PC-9 (cell line): Measurements from ENCODE around the gene WSCD2. TPM values are rescaled to one million over a fixed set of nuclear protein-coding genes. Genes with fewer than 3 reads are reported as not detected.

ENCODE experiments used
- BruUV-seq: library from RNA; stranded (reverse); fragments of 400-500 nt; replicated peaks from 2 replicates; lab custom pipeline; 2021; lab: Mats Ljungman, UMichigan
- CTCF ChIA-PET: fragments of 300-600 bp; sonication (Branson Sonifier 250); formaldehyde crosslinking; loops from one replicate; lab custom pipeline; 2022; ENCODE audit warnings: antibody characterized with exemption; lab: Charles Lee
- POLR2A ChIA-PET: fragments of 300-600 bp; sonication (Branson Sonifier 250); formaldehyde crosslinking; loops from one replicate; lab custom pipeline; 2022; ENCODE audit warnings: antibody characterized with exemption; ENCODE audit not compliant: unreplicated experiment; lab: Charles Lee
- DNase-seq, 2 experiments: peaks; one replicate each; pipeline versions ENCODE4 v3.0.0 to v3.0.0-alpha.2; 2015 to 2022; ENCODE audit warnings: mixed read lengths in 1 of 2
- H2AFZ ChIP-seq: fragments of 200-600 bp; sonication (generic); 2 replicates; pipeline ENCODE4 v1.8.1; 2017; ENCODE audit warnings: antibody characterized with exemption
- H3F3A ChIP-seq: fragments of 200-600 bp; sonication (generic); 2 replicates; pipeline ENCODE4 v1.8.1; 2017; ENCODE audit warnings: antibody characterized with exemption, mild to moderate bottlenecking, low read depth; ENCODE audit not compliant: insufficient read depth
- H3K27ac ChIP-seq: fragments of 200-600 bp; sonication (generic); 2 replicates; pipeline ENCODE4 v1.6.1; 2016; ENCODE audit warnings: mixed run types
- H3K27me3 ChIP-seq: fragments of 200-600 bp; sonication (generic); 2 replicates; pipeline ENCODE4 v1.6.1; 2016; ENCODE audit warnings: low read depth, mixed run types; ENCODE audit not compliant: insufficient read depth
- H3K36me3 ChIP-seq: fragments of 200-600 bp; sonication (generic); 2 replicates; pipeline ENCODE4 v1.6.1; 2016; ENCODE audit warnings: low read depth, mixed run types
- H3K4me1 ChIP-seq: fragments of 200-600 bp; sonication (generic); replicated peaks from 2 replicates; pipeline ENCODE4 v1.6.1; 2016; ENCODE audit warnings: mixed run types; ENCODE audit not compliant: insufficient read depth
- H3K4me2 ChIP-seq: fragments of 200-600 bp; sonication (generic); 2 replicates; pipeline ENCODE4 v1.6.1; 2017; ENCODE audit warnings: mixed run types
- H3K4me3 ChIP-seq: fragments of 200-600 bp; sonication (generic); 2 replicates; pipeline ENCODE4 v1.6.1; 2016; ENCODE audit warnings: mixed run types
- H3K79me2 ChIP-seq: fragments of 200-600 bp; sonication (generic); 2 replicates; pipeline ENCODE4 v1.6.1; 2017; ENCODE audit warnings: low read depth, mixed run types
- H3K9me2 ChIP-seq: fragments of 200-600 bp; sonication (generic); 2 replicates; pipeline ENCODE4 v1.8.1; 2017; ENCODE audit warnings: mild to moderate bottlenecking; ENCODE audit not compliant: insufficient read depth
- H3K9me3 ChIP-seq: fragments of 200-600 bp; sonication (generic); 2 replicates; pipeline ENCODE4 v1.8.1; 2016; ENCODE audit warnings: low read depth; ENCODE audit not compliant: insufficient read depth
- H4K20me1 ChIP-seq: fragments of 200-600 bp; sonication (generic); 2 replicates; pipeline ENCODE4 v1.8.1; 2017; ENCODE audit not compliant: insufficient read depth
- EZH2 ChIP-seq: fragments of 200-600 bp; sonication (generic); IDR thresholded peaks from 2 replicates; pipeline ENCODE4 v1.8.0; 2017; ENCODE audit warnings: antibody characterized with exemption, low read depth
- intact Hi-C: fragments of 100-400 bp; cut with micrococcal nuclease; formaldehyde crosslinking; loops from one replicate; pipeline ENCODE4 v1.10.0; 2022; ENCODE audit not compliant: unreplicated experiment
- total RNA-seq: library from RNA; stranded (reverse); gene quantifications from 2 replicates; pipeline ENCODE4 v1.2.3, GENCODE V29; 2021
- TF ChIP-seq, protein P1 (sequence below): fragments of 200-600 bp; sonication (generic); conservative IDR thresholded peaks from 2 replicates; pipeline ENCODE4 v1.6.1; 2017; ENCODE audit warnings: mixed run types, antibody characterized with exemption, mild to moderate bottlenecking, moderate library complexity

WSCD2 gene
- total RNA-seq, 1 experiment from 2014 or later, result not detected

- CTCF ChIA-PET, result no interaction called here
- no peak for TF ChIP-seq EZH2
- TF ChIP-seq, protein P1, sequence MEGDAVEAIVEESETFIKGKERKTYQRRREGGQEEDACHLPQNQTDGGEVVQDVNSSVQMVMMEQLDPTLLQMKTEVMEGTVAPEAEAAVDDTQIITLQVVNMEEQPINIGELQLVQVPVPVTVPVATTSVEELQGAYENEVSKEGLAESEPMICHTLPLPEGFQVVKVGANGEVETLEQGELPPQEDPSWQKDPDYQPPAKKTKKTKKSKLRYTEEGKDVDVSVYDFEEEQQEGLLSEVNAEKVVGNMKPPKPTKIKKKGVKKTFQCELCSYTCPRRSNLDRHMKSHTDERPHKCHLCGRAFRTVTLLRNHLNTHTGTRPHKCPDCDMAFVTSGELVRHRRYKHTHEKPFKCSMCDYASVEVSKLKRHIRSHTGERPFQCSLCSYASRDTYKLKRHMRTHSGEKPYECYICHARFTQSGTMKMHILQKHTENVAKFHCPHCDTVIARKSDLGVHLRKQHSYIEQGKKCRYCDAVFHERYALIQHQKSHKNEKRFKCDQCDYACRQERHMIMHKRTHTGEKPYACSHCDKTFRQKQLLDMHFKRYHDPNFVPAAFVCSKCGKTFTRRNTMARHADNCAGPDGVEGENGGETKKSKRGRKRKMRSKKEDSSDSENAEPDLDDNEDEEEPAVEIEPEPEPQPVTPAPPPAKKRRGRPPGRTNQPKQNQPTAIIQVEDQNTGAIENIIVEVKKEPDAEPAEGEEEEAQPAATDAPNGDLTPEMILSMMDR, result no peak
- Histone ChIP-seq H3K36me3 (no peaks in the 10 kb centered on the region), H3F3A (no peaks in the 10 kb centered on the region), H3K27ac (no peak overlapping the region), H3K4me3 (no peak overlapping the region), H3K4me2 (no peak overlapping the region), H3K79me2 (no peaks in the 10 kb centered on the region), H3K27me3 (peaks cover 9% of the 10 kb centered on the region), H2AFZ (no peak overlapping the region), H3K4me1 (no peaks in the 10 kb centered on the region), H3K9me3 (no peaks in the 10 kb centered on the region), H4K20me1 (no peaks in the 10 kb centered on the region), H3K9me2 (no peaks in the 10 kb centered on the region)
- POLR2A ChIA-PET, result no interaction called here
- no peak for DNase-seq
- intact Hi-C loops, result no loop called here
- no TSS peak for BruUV-seq
These were observed 139.3 kb downstream of the WSCD2 start for GRCh38 chr12:108268397-108268796.

GRCh38 chr12:108269224-108269623, 140.1 kb downstream of the WSCD2 start:
- Histone ChIP-seq H3K79me2 (no peaks in the 10 kb centered on the region), H3K4me3 (no peak overlapping the region), H3K4me1 (no peaks in the 10 kb centered on the region), H4K20me1 (no peaks in the 10 kb centered on the region), H3K27me3 (peaks cover 2% of the 10 kb centered on the region), H3K36me3 (no peaks in the 10 kb centered on the region), H3K27ac (no peak overlapping the region), H3K9me3 (no peaks in the 10 kb centered on the region), H2AFZ (no peak overlapping the region), H3F3A (no peaks in the 10 kb centered on the region), H3K9me2 (no peaks in the 10 kb centered on the region), H3K4me2 (no peak overlapping the region)
- no peak for DNase-seq
- CTCF ChIA-PET, result no interaction called here
- POLR2A ChIA-PET, result no interaction called here
- BruUV-seq, result no TSS peak
- TF ChIP-seq, protein P1, result no peak
- TF ChIP-seq EZH2, result no peak
- intact Hi-C loops, result no loop called here

DNA sequence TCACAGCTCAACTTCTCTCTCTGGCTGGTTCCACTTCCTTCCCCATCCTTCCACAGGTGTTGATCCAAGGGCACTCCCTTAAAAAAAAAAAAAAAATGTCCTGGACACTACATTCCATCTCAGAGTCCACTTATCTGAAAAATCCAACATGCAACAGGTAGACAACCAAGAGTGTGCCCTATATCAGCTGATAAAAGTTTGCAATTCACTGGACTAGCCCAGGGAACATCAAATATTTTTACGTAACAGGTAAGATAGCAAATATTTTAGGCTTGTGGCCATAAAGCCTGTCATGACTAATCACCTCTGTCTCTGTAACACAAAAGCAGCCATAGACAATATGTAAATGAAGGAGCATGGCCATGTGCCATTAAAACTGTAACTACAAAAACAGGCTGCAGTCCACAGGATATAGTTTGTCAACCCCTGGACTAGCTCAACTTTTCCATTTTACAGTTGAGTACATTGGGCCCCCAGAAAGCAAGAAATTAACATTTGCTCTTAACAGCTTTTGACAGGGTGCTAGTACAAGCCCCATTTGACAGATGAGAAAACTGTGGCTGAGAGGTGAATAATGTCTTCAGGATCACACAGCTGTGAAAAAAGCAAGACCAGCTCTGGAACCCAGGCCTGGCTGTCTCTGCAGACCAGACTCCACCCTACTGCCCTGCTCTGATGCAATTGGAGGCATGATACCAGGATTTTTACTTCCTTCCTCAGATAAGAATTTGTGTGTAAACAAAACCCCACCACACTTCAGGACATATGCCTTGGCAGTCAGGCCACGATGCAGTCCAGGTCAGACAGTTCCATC, 141.2 kb downstream of the WSCD2 start:
- H3K4me3 ChIP-seq, result no peak overlapping the region
- H3K4me2 ChIP-seq, result no peak overlapping the region
- POLR2A ChIA-PET, result no interaction called here
- H3K4me1 ChIP-seq, result no peaks in the 10 kb centered on the region
- CTCF ChIA-PET, result no interaction called here
- no peaks in the 10 kb centered on the region for H3K36me3 ChIP-seq
- DNase-seq, result no peak
- H3K79me2 ChIP-seq, result no peaks in the 10 kb centered on the region
- no peak overlapping the region for H3K27ac ChIP-seq
- no peaks in the 10 kb centered on the region for H3F3A ChIP-seq
- H3K27me3 ChIP-seq, result no peaks in the 10 kb centered on the region
- H3K9me3 ChIP-seq, result no peaks in the 10 kb centered on the region
- intact Hi-C loops, result no loop called here
- no peaks in the 10 kb centered on the region for H3K9me2 ChIP-seq
- BruUV-seq, result no TSS peak
- H4K20me1 ChIP-seq, result no peaks in the 10 kb centered on the region
- no peak overlapping the region for H2AFZ ChIP-seq
- TF ChIP-seq, protein P1, result no peak
- no peak for TF ChIP-seq EZH2
